Omental fat pad (tissue), 4 donors: Measurements from ENCODE around the gene PRSS23. TPM values are rescaled to one million over a fixed set of nuclear protein-coding genes. Genes with fewer than 3 reads are reported as not detected.

Experiments
- ATAC-seq: fragments of 150-250 bp; one replicate; pipeline ENCODE4 v1.9.1; 2016; ENCODE audit warnings: mild to moderate bottlenecking, moderate library complexity; ENCODE audit not compliant: low FRiP score
- DNase-seq: peaks from one replicate; pipeline ENCODE4 v3.0.0-alpha.2; 2019; ENCODE audit warnings: low spot score
- total RNA-seq, 4 donors: library from RNA; depleted of rRNA; stranded (reverse); fragments of >200 nt; gene quantifications; one replicate each; pipeline ENCODE4 v1.1.0, GENCODE V29; 2016
- TF ChIP-seq, protein P1 (sequence below), 3 donors: fragments of 450-650 bp; IDR thresholded peaks; one replicate each; pipeline ENCODE4 v1.5.1; 2016 to 2017; ENCODE audit warnings: antibody characterized with exemption in 3 of 3, mild to moderate bottlenecking in 3 of 3, moderate library complexity in 2 of 3

PRSS23 gene
- total RNA-seq, 4 donors from 2014 or later: 35.9 to 66.2 (median 50.3) TPM

- TF ChIP-seq, protein P1, sequence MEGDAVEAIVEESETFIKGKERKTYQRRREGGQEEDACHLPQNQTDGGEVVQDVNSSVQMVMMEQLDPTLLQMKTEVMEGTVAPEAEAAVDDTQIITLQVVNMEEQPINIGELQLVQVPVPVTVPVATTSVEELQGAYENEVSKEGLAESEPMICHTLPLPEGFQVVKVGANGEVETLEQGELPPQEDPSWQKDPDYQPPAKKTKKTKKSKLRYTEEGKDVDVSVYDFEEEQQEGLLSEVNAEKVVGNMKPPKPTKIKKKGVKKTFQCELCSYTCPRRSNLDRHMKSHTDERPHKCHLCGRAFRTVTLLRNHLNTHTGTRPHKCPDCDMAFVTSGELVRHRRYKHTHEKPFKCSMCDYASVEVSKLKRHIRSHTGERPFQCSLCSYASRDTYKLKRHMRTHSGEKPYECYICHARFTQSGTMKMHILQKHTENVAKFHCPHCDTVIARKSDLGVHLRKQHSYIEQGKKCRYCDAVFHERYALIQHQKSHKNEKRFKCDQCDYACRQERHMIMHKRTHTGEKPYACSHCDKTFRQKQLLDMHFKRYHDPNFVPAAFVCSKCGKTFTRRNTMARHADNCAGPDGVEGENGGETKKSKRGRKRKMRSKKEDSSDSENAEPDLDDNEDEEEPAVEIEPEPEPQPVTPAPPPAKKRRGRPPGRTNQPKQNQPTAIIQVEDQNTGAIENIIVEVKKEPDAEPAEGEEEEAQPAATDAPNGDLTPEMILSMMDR (IDR thresholded peaks at IDR 0.05): no peak
- DNase-seq (no peak), ATAC-seq (no peak)
These were observed 4.4 kb upstream of the PRSS23 start for GRCh38 chr11:86795949-86796348.

DNA sequence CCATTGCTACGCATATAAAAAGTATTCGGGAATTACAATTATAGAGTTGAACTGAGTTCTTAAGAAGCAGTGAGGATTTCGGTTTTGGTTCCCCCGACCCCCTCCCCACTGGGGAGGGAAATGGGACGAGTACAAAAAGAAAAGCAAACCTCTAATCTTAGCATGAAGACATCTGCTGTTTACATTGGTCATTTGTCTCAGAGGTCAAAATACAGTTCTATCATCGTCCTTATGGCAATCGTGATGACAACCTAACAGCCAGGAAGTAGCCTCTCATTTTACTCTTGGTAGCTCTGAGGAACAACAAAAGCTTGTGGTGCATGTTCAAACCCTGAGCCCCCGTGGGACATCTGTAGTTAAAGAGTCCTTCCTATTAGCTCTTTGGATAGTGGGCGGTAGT is 3.2 kb upstream of the PRSS23 start:
- TF ChIP-seq, protein P1 (IDR thresholded peaks at IDR 0.05): no peak
- no peak for ATAC-seq
- DNase-seq: no peak

- ATAC-seq (peak; percentile 39), DNase-seq (no peak)
- TF ChIP-seq, protein P1 (IDR thresholded peaks at IDR 0.05): no peak
These were observed 1.4 kb upstream of the PRSS23 start for GRCh38 chr11:86798988-86799387.

GRCh38 chr11:86799680-86800075 is 664 bp upstream of the PRSS23 start:
- ATAC-seq: no peak
- TF ChIP-seq, protein P1 (IDR thresholded peaks at IDR 0.05): no peak
- DNase-seq: no peak

DNA sequence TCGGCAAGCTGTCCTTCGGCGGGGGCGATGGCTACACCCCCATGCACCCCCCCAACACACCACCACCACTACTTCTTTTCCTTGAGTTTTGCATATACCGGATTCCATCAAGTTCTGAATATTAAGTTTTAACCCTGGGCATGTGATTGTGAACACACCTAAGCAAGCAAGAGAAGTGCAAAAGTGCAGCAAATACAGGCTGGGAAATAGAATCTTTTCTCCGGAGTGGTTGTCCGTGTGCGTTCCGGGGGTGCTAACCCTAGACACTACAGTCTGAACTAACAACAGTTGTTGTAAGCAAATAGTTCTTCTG is 574 bp downstream of the PRSS23 start:
- TF ChIP-seq, protein P1 (IDR thresholded peaks at IDR 0.05): no peak
- peak; percentile 0 for ATAC-seq
- DNase-seq: no peak

DNA sequence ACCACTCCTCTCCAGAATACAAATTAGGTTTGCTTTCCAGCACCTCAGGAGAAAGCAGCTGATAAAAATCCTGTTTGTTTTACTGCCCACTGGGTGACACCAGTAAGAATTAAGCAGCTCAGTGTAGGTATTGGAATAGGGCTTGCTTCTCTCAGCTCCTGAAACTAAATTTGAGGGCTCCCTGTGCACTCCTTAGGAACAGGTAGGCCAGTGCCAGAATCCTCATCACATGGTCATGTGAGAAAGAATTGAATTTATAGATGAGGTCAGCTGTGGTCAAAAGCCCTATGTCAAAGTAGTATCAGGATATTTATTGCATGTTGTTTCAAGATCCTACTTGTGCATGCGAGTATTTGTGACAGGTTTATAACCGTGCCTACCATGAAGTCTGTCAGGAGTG is 1.0 kb downstream of the PRSS23 start:
- DNase-seq (no peak), ATAC-seq (no peak)
- TF ChIP-seq, protein P1 (IDR thresholded peaks at IDR 0.05): no peak

- TF ChIP-seq, protein P1 (IDR thresholded peaks at IDR 0.05): no peak
- no peak for DNase-seq
- ATAC-seq: no peak
These were observed 1.8 kb downstream of the PRSS23 start for GRCh38 chr11:86802146-86802545.
